Activated naive CD4-positive, alpha-beta T cell treated with anti-CD3 and anti-CD28 coated beads, Interleukin-2, amount 50 U/mL, for 16 hours (primary cell): ENCODE data around the gene PLS3.
"Not testable (repeated sequence)": the region's sequence is repeated elsewhere in the genome, so short reads cannot be mapped to it uniquely, and the experiment has no call there.

ENCODE experiments used
- DNase-seq: peaks from one replicate; pipeline ENCODE4 v3.0.0-alpha.2; 2020

The PLS3 gene

GRCh38 chrX:115560978-115561604, at the start of gene PLS3:
Gene PLS3 (plus strand): TSS chrX:115561174. CDS start chrX:115610251, 49,077 bp downstream.
- no peak for DNase-seq

- DNase-seq = no peak
These were observed 42.9 kb upstream of the PLS3 start for GRCh38 chrX:115518113-115518512.

GRCh38 chrX:115521741-115522140, 39.2 kb upstream of the PLS3 start:
- no peak for DNase-seq

GRCh38 chrX:115522952-115523351, 38.0 kb upstream of the PLS3 start:
- DNase-seq = no peak

GRCh38 chrX:115525486-115525885, 35.5 kb upstream of the PLS3 start:
- DNase-seq = no peak

- DNase-seq = no peak
These were observed 29.1 kb upstream of the PLS3 start for GRCh38 chrX:115531818-115532403.

- DNase-seq = no peak
These were observed 27.5 kb upstream of the PLS3 start for GRCh38 chrX:115533485-115533884.

GRCh38 chrX:115534383-115534782, 26.6 kb upstream of the PLS3 start:
- no peak for DNase-seq

- DNase-seq = no peak
These were observed 25.6 kb upstream of the PLS3 start for GRCh38 chrX:115535421-115535820.

- no peak for DNase-seq
These were observed 25.1 kb upstream of the PLS3 start for GRCh38 chrX:115535844-115536243.

- DNase-seq = no peak
These were observed 21.1 kb upstream of the PLS3 start for GRCh38 chrX:115539841-115540240.

GRCh38 chrX:115541045-115541444, 19.9 kb upstream of the PLS3 start:
- DNase-seq = not testable (repeated sequence)

GRCh38 chrX:115547448-115547847, 13.5 kb upstream of the PLS3 start:
- no peak for DNase-seq

- no peak for DNase-seq
These were observed 12.0 kb upstream of the PLS3 start for GRCh38 chrX:115549008-115549407.

GRCh38 chrX:115553171-115553570, 7.8 kb upstream of the PLS3 start:
- no peak for DNase-seq

GRCh38 chrX:115559672-115560071, 1.3 kb upstream of the PLS3 start:
- no peak for DNase-seq

GRCh38 chrX:115560211-115560977, 580 bp upstream of the PLS3 start:
- no peak for DNase-seq

GRCh38 chrX:115561605-115562479, 868 bp downstream of the PLS3 start:
- DNase-seq = no peak

- DNase-seq = no peak
These were observed 1.5 kb downstream of the PLS3 start for GRCh38 chrX:115562480-115562847.

GRCh38 chrX:115563633-115564162, 2.7 kb downstream of the PLS3 start:
- DNase-seq = no peak

GRCh38 chrX:115564243-115564642, 3.3 kb downstream of the PLS3 start:
- DNase-seq = no peak

GRCh38 chrX:115565888-115566287, 4.9 kb downstream of the PLS3 start:
- no peak for DNase-seq

GRCh38 chrX:115571712-115572111, 10.7 kb downstream of the PLS3 start:
- no peak for DNase-seq
